DMS114 treated with DMSO at 0.1 percent for 48 hours (cell line): ENCODE measurements around the gene CDCA5.

Experiments
- DNase-seq: peaks from one replicate; lab custom pipeline; 2025; ENCODE audit not compliant: unreplicated experiment; lab: John Stamatoyannopoulos, UW

Gene CDCA5

DNA sequence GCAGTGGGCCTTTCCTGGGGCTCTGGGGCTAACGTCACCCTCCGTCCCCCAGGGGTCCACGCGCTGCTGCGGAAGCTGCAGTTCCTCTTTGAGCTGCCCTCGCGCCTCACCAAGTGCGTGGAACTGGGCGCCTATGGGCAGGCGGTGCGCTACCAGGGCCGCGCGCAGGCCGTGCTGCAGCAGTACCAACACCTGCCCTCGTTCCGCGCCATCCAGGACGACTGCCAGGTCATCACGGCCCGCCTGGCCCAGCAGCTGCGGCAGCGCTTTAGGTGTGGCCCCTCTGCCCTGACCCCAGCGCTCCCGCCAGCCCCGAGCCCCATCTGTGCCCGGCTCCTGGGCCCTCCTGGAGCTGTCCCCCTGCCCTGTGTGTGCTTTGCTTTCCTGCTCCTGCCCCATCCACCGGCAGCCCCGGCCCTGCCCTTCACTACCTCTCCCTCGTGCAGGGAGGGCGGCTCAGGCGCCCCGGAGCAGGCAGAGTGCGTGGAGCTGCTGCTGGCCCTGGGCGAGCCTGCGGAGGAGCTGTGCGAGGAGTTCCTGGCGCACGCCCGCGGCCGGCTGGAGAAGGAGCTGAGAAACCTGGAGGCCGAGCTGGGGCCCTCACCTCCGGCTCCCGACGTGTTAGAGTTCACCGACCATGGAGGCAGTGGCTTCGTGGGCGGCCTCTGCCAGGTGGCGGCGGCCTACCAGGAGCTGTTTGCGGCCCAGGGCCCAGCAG lies 24.1 kb upstream of the CDCA5 start:
- DNase-seq = no peak

DNA sequence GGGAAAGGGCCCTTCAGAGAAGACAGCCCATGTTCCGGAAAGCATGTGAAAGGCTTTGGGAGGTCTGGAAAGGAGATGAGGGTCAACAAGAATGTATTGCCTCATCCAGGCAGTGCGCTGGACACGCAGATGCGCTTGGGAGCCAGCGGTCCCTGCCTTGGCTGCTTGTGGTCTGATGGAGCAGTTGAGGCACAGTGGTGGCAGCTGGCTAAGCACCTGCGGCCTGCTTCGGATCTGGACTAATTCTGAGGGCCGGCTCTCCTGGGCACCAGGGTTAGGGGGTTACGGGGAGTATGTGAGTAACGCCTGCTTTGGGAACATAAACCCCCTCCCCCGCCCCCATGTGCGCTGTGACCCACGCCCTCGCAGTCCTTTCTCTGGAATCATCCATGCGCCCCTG lies 23.2 kb upstream of the CDCA5 start:
- DNase-seq = no peak

DNA sequence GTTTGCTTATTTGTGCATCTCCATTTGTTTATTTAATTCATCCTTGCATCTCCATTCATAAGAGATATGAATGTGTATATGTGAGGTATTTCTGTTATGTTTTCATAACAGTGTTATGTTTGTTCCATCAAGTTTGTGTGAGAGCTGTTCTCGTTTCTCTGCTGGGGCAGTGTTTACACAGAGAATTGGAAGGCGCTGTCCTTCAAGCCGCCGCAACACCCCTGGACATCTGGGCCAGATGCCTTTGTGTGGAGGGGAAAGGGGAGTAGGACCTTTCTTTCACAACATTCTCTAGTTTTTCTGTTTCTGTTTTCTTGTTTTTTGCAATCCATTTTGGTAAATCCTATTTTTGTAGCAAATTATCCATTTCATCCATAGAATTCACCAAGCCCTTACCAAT lies 20.8 kb upstream of the CDCA5 start:
- DNase-seq = no peak

DNA sequence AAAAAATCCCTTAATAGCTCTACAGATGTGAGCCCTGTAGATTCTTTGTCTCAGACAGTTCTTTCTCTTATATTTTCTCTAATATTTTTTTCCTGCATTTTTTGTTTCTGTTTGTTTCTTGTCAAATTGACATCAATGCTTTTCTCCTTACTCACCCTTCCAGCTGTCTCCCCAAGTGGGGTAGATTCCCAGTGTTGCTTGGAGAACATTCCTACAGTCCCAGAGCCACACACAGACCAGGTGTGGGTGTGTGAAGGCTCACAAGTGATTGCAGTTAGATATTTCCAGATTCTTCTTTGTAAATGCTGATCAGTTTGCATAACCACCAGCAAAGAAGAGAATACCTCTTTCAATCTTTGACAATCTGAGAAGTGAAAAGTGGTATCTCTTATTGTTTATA lies 19.6 kb upstream of the CDCA5 start:
- DNase-seq = no peak

DNA sequence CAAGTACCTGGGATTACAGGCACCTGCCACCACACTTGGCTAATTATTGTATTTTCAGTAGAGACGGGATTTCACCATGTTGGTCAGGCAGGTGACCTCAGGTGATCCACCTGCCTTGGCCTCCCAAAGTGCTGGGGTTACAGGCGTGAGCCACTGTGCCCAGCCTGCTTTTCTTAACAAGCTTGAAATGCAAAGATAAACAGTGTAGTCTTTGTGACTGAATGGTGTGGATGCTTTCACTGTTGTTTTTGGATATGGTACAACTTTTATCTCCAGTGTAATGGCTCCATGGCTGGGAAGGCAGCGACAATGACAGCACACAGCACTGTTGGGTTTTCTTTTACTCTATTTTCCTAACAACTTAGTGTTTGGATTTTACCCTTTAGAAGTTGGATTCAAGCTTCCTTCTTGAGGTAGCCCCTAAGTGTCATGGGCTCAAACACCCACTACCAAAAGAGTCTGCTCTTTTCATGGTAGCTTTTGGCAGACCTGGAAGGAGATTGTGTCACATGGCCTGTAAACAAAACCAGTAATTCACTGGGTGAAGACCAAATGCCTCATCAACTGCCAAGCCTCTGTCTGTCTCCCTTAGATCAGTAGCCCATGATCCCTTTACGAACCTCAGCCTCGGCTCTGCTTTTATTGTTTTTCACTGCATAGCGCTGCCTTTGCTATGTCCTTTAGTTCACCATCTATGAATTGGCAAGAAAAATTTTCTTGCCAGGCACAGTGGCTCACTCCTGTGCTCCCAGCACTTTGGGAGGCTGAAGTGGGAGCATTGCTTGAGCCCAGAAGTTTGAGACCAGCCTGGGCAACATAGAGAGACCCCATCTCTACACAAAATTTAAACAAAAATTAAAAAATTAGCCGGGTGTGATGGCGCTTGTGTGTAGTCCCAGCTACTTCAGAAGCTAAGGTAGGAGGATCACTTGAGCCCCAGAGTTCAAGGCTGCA lies 18.6 kb upstream of the CDCA5 start:
- no peak for DNase-seq

DNA sequence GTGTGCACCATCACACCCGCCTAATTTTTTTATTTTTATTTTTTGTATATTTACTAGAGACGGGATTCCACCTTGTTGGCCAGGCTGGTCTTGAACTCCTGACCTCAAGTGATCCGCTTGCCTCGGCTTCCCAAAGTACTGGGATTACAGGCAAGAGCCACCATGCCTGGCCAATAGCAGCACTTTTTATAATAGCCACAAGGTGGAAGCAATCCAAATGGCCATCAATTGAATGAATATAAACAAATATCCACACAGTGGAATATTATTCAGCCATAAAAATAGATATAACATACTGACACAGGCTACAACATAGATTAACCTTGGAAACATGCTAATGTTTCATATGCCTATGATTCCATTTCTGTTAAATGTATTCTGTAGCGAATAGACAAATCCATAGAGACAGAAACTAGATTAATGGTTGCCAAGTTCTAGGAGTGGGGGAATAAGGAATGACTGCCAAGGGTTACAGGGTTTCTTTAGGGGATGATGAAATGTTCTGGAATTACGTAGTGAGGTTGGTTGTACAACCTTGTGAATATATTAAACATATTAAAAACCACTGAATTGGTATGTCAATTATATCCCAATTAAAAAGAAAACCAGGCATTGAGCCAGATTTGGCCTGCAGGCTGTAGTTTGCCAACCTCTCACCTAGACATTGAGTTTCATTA lies 17.0 kb upstream of the CDCA5 start:
- no peak for DNase-seq

DNA sequence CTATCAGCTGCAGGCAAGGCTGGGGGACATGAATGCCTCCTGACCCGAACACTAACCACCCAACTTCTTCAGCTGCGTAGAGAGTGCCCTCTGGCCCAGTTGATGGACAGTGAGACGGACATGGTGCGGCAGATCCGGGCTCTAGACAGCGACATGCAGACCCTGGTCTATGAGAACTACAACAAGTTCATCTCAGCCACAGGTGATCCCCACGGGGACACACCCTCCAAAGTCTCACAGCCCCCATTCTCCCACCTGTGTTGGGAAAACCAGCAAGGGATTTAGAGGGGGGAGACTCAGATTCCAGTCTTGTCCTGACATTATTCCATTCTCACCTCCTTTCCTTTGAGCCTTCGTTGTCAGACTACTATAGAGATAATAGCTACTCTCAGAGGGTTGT lies 13.1 kb upstream of the CDCA5 start:
- DNase-seq = no peak

DNA sequence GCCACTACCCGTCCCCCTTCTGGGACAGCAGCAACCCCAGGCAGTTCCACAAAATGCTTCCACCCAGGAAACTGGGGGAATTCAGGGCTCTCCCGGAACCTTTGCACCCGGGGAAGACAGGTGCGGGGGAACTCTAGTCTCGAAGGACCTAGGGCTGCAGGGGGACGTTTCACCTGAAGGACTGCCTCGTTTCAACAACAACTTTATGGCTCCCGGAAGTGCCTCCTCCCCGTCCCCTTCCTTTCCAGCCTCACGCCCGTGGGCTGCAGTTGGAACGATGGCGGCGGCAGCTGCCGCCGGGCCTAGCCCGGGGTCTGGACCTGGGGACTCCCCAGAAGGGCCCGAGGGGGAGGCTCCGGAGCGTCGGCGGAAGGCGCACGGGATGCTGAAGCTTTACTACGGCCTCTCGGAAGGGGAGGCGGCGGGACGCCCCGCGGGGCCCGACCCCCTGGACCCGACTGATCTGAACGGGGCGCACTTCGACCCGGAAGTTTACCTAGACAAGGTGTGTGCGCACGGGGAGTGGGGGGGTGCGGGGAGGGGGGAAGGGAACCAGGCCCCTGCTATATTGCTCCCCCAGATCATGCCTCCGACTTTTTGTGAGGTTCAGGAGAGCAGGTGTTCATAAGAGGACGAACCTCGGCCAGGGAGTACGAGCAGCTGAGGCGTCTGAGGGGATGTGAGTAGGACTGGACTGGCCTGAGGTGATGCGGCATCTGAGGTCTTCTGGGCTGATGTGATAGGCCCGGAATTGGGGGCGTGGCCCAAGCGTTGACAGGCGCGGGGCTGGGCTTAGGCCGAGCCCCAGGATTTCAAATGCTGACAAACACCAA lies 12.3 kb upstream of the CDCA5 start, which contains the start of gene VPS51:
VPS51 (plus strand) TSS at position 241 of the 833 bp plus-strand sequence; CDS start at position 278, 37 bp downstream.
- DNase-seq = peak; percentile 79

DNA sequence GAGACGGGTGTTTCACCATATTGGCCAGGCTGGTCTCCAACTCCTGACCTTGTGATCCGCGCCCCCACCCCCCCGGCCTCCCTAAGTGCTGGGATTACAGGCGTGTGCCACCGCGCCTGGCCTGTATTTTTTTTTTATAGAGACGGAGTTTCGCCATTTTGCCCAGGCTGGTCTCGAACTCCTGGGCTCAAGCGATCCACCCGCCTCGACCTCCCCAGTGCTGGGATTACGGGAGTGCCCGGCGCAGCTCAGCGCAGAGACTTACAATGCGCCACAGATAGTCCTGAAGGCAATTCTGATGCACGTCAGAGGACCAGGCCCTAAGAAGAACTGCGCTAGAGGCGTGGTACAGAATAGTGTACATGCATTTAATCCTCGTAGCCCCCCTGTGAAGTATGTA lies 11.6 kb upstream of the CDCA5 start:
- DNase-seq = no peak

DNA sequence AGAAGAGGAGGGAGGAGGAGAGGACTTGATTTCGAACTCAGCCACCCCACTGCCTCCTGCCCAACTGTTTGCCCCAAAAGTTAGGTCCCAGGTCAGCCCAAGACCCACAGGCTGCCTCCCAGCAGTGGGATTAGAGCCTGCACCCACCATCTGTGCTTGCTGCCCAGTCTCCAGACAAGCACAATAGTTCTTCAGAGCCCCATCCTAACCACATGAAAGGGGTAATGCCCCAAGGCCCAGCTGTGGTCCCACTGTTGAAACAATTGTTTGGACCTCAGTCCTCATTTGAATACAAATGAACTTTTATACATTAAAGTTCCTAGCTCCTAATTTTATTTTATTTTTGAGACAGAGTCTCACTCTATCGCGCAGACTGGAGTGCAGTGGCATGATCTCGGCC lies 6.8 kb upstream of the CDCA5 start:
- no peak for DNase-seq

DNA sequence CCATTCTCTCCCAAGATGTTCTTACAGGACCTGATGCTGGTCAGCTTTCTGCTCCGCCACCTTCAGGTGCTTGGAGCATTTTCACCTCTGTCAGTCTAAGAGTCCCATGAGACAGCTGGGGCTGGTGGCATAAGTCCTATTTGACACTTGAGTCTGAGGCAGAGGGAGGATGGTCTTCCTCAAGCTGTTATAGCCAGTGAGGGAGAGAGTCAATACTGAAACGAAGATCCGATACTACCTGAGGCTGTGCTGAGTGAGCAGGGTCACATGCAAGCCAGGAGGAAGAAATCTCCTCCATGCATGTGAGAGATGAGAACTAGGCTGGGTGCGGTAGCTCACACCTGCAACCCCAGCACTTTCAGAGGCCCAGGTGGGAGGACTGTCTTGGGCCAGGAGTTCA lies 5.8 kb upstream of the CDCA5 start:
- DNase-seq = no peak

DNA sequence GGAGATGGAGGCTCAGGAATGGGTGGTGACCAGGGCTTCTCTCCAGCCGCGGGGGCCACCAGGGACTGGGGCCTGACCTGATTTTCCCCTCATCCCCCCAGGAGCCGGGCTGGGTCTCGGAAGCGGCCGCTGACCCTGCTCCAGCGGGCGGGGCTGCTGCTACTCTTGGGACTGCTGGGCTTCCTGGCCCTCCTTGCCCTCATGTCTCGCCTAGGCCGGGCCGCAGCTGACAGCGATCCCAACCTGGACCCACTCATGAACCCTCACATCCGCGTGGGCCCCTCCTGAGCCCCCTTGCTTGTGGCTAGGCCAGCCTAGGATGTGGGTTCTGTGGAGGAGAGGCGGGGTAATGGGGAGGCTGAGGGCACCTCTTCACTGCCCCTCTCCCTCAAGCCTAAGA lies 4.0 kb upstream of the CDCA5 start:
- no peak for DNase-seq

DNA sequence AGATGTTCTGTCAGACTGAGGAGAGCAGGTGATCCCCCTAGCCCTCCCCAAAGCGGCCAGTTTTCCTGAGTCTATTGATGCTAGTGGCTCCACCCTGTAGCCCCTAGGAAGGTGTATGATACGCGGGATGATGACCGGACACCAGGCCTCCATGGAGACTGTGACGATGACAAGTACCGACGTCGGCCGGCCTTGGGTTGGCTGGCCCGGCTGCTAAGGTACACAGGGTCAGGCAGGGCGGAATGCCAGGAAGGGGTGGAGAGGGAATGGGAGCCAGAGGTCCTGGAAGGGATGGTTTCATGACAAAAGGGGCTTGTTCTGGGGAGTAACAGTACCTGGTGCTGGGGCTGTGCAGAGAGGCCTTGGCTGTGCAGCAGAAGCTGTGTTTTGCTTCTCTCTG lies 3.4 kb upstream of the CDCA5 start:
- DNase-seq = no peak

DNA sequence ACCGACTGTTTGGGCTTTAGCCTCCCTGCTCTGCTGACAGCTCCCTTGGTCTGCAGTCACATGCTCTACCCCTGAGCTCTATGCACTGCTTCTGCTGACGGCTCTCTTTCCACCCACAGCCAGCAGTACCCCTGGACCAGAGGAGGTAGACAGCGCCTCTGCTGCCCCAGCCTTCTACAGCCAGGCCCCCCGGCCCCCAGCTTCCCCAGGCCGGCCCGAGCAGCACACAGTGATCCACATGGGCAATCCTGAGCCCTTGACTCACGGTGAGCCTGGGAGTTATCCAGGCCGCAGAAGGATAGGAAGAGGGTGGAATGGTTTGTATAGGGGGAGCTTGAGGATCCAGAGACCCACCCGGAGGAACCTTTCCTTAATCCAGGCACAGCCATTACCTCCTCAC lies 3.0 kb upstream of the CDCA5 start:
- DNase-seq = no peak

DNA sequence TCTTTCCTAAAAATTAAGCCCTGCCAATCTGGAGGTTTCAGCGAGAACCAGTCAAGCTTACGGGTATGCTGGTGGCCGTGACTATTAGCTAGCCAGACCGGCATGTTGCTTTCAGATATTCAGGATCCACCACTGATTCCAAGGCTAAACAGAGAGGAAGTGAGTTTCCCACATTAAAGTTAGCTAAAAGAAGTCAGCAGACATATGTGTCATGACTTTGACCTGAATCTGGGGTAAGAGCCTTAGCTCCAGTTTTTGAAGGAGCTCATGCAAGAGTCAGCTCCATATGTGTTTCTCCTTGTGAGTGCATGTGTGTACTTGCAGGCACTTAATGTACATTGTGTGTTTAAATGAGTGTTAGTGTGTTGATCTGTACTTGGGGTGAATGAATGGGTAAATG lies 1.6 kb upstream of the CDCA5 start:
- no peak for DNase-seq

DNA sequence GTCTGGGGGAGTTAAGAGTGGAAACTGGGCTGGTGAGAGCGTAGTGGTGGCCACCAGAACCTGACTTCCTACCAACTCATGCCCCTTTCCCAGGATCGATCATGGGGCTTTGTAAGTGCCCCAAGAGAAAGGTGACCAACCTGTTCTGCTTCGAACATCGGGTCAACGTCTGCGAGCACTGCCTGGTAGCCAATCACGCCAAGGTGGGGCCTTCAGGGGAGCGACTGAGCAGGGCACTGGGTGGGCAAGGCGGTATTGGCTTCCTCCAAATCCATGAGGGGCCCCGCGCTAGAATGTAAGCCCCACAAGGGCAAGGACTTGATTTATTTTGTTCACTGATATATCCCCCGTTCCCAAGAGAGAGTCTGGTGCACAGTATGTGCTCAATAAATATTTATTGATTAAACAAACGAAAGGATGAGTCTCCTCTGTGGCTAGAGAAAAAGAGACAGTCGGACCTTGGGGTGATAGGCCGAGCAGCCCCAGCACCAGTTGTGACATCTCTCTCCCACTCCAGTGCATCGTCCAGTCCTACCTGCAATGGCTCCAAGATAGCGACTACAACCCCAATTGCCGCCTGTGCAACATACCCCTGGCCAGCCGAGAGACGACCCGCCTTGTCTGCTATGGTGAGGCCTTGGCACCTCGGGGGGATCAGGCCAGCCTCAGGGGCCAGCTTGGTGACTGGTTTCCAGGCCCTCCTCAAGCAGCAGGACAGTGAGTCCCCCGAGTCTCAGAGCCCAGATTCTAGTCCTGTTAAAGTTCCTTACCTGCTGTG lies 947 bp upstream of the CDCA5 start:
- DNase-seq = no peak

DNA sequence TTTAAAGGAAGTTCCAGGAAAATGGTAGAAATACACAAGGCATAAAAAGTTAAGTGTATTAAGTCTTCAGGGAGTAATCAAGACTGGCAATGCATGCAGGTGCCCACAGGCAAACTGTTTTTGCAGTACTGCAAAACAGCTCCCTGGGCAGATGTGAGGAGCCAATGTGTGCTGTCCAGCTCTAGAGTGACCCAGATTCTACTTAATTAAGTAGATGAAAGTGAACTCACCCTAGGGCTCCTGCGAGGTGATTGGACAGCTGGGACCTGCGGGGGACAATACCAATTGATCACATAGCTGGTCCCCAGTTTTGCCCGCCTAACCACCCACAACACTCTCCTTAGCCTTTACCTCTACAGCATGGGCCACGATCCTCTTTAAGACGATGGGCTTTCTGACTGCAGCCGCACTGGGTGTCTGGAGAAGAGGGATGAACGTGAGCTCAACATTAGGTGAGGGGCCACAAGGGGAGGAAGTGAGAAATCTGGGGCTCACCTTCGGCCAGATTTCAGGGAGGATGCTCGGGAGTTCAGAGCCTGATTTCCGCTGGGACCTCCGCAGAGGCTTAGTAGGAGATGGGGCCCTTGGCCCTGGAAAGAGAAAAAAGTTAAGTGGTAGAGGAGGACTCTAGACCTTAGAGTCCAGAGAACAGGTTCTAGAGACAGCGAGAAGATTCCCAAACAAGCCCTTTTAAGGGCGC lies 556 bp downstream of the CDCA5 start:
- DNase-seq = no peak

DNA sequence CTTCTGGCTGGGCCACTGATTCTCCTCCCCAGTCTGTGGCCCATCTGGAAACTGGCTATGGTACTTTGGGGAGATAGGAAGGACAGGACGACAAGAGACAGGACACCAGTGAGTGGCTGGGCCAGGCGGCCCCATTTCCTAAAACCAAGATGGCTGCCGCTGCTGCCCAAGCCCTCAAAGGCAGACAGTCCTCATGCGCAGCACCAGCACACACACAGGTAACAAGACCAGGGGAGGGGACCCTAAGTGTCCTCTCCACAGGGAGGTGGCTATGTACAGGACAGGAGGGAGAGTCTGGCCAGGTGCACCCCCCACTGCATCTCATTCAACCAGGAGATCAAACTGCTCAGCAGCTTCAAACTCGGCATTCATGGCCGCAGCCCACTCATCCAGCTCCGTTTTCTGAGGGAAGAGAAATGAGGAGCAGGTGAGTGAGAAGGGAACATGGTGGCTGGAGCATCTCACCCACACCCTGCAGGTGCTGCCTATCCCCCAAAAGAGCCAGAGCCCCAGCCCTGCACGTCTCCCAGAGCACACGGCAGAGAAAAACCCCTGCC lies 5.0 kb downstream of the CDCA5 start:
- no peak for DNase-seq

DNA sequence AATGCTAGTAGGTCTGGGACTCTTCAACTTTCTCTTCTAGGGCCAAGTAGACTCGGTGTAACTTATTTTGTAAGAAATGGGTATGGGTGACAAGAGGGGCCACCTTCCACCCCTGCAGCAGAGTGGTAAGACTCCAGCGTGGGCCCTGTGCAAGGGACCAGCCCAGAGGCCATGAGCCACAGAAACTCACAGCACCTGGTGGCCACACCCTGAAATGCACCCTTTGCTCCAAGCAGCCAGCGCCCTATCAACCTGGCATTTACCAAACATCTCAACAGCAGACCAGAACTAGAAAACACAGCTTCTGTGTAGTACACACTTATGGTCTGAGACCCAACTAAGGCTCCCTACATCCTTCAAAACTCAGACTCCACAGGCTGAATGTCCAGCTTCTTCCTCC lies 5.7 kb downstream of the CDCA5 start:
- DNase-seq = peak; percentile 28
